ENCODE measurements around the gene SSBP1. TPM values are rescaled to one million over a fixed set of nuclear protein-coding genes. Genes with fewer than 3 reads are reported as not detected.

The SSBP1 gene
- polyA plus RNA-seq, 3 donors, result 66.9 to 197 (median 184) TPM

GRCh38 chr7:141698247-141699015 lies 39.7 kb upstream of the SSBP1 start:
- no peak overlapping the region for H3K4me3 ChIP-seq (replicated peaks in 1 of 3; ENCODE audit: low read depth in 2 of 3, low read length in 3 of 3)
- no peaks in the 10 kb centered on the region for H3K36me3 ChIP-seq (replicated peaks in 1 of 2; ENCODE audit: control insufficient read depth in 1 of 2, insufficient read depth in 2 of 2, low read length in 2 of 2)
- H3K4me2 ChIP-seq (replicated peaks; ENCODE audit: extremely low read depth, low read length, poor library complexity, severe bottlenecking), result no peak overlapping the region
- no CpG with 5 or more reads among the region's 1 CpG for WGBS (ENCODE audit: insufficient coverage)
- H3K27me3 Mint-ChIP-seq (ENCODE audit: low read depth in 3 of 3), result peaks cover 21 to 23% (median 22%) of the 10 kb centered on the region in 3 donors
- no peak overlapping the region for H3K9ac ChIP-seq (ENCODE audit: insufficient read depth, low read length, poor library complexity, severe bottlenecking)
- H3K4me3 Mint-ChIP-seq, result no peak overlapping the region
- intact Hi-C loops (cut with micrococcal nuclease), result no loop called here
- no peak overlapping the region for H3K27ac ChIP-seq (ENCODE audit: low read depth in 1 of 2, low read length in 2 of 2)
- H3K27ac Mint-ChIP-seq, result peak overlapping the region in 3 of 7 donors; percentile 10 to 42 (median 17)
- H3K36me3 Mint-ChIP-seq, result peaks cover 5% of the 10 kb centered on the region in 2 donors
- H3K9me3 Mint-ChIP-seq, result no peaks in the 10 kb centered on the region
- H3K79me2 ChIP-seq (ENCODE audit: insufficient read depth, low read length), result no peaks in the 10 kb centered on the region
- H3K4me1 Mint-ChIP-seq, result peaks cover 50% of the 10 kb centered on the region
- no peak for TF ChIP-seq CTCF (IDR thresholded peaks at IDR 0.05)
- H2AFZ ChIP-seq (ENCODE audit: insufficient read depth, low read depth, low read length, poor library complexity, severe bottlenecking), result no peak overlapping the region
- H3K9me3 ChIP-seq (replicated peaks in 1 of 2; ENCODE audit: control insufficient read depth in 1 of 2, insufficient read depth in 1 of 2, low read length in 2 of 2), result no peaks in the 10 kb centered on the region
- no peaks in the 10 kb centered on the region for H4K20me1 ChIP-seq (ENCODE audit: insufficient read depth, low read length)
- peaks cover 11 to 15% of the 10 kb centered on the region in 2 donors for H3K27me3 ChIP-seq (ENCODE audit: control insufficient read depth in 2 of 2, insufficient read depth in 2 of 2, low read length in 2 of 2)
- H3K4me1 ChIP-seq (ENCODE audit: control insufficient read depth in 1 of 2, insufficient read depth in 2 of 2, low read length in 2 of 2), result peaks cover 21 to 30% of the 10 kb centered on the region in 2 donors
- DNase-seq, result peak; percentile 26 to 48 (median 28)

GRCh38 chr7:141699860-141700259 lies 38.3 kb upstream of the SSBP1 start:
- no CpG with 5 or more reads among the region's 3 CpGs for WGBS (ENCODE audit: insufficient coverage)
- Mint-ChIP-seq H3K4me1 (peaks cover 50% of the 10 kb centered on the region), H3K27me3 (ENCODE audit: low read depth in 3 of 3) (peaks cover 22 to 30% (median 24%) of the 10 kb centered on the region in 3 donors), H3K27ac (no peak overlapping the region), H3K9me3 (no peaks in the 10 kb centered on the region), H3K36me3 (peaks cover 0 to 5% of the 10 kb centered on the region in 2 donors), H3K4me3 (no peak overlapping the region)
- Histone ChIP-seq H3K79me2 (ENCODE audit: insufficient read depth, low read length) (no peaks in the 10 kb centered on the region), H3K9me3 (replicated peaks in 1 of 2; ENCODE audit: control insufficient read depth in 1 of 2, insufficient read depth in 1 of 2, low read length in 2 of 2) (no peaks in the 10 kb centered on the region), H2AFZ (ENCODE audit: insufficient read depth, low read depth, low read length, poor library complexity, severe bottlenecking) (no peak overlapping the region), H3K27me3 (ENCODE audit: control insufficient read depth in 2 of 2, insufficient read depth in 2 of 2, low read length in 2 of 2) (peaks cover 14 to 18% of the 10 kb centered on the region in 2 donors), H3K4me2 (replicated peaks; ENCODE audit: extremely low read depth, low read length, poor library complexity, severe bottlenecking) (no peak overlapping the region), H3K4me3 (replicated peaks in 1 of 3; ENCODE audit: low read depth in 2 of 3, low read length in 3 of 3) (no peak overlapping the region), H4K20me1 (ENCODE audit: insufficient read depth, low read length) (no peaks in the 10 kb centered on the region), H3K4me1 (ENCODE audit: control insufficient read depth in 1 of 2, insufficient read depth in 2 of 2, low read length in 2 of 2) (peaks cover 21 to 30% of the 10 kb centered on the region in 2 donors), H3K9ac (ENCODE audit: insufficient read depth, low read length, poor library complexity, severe bottlenecking) (no peak overlapping the region), H3K36me3 (replicated peaks in 1 of 2; ENCODE audit: control insufficient read depth in 1 of 2, insufficient read depth in 2 of 2, low read length in 2 of 2) (no peaks in the 10 kb centered on the region), H3K27ac (ENCODE audit: low read depth in 1 of 2, low read length in 2 of 2) (no peak overlapping the region)
- no peak for TF ChIP-seq CTCF (IDR thresholded peaks at IDR 0.05)
- no peak for DNase-seq
- intact Hi-C loops (cut with micrococcal nuclease), result loop anchor here in 1 of 2 donors (10.0 kb wide), 1 partner anchor 45 kb away; no protein-coding TSS in a partner anchor

Data from CD14-positive monocyte (primary cell).